ENCODE data around the gene USP6.
"Not testable (repeated sequence)": the region's sequence is repeated elsewhere in the genome, so short reads cannot be mapped to it uniquely, and the experiment has no call there.

Gene USP6

DNA sequence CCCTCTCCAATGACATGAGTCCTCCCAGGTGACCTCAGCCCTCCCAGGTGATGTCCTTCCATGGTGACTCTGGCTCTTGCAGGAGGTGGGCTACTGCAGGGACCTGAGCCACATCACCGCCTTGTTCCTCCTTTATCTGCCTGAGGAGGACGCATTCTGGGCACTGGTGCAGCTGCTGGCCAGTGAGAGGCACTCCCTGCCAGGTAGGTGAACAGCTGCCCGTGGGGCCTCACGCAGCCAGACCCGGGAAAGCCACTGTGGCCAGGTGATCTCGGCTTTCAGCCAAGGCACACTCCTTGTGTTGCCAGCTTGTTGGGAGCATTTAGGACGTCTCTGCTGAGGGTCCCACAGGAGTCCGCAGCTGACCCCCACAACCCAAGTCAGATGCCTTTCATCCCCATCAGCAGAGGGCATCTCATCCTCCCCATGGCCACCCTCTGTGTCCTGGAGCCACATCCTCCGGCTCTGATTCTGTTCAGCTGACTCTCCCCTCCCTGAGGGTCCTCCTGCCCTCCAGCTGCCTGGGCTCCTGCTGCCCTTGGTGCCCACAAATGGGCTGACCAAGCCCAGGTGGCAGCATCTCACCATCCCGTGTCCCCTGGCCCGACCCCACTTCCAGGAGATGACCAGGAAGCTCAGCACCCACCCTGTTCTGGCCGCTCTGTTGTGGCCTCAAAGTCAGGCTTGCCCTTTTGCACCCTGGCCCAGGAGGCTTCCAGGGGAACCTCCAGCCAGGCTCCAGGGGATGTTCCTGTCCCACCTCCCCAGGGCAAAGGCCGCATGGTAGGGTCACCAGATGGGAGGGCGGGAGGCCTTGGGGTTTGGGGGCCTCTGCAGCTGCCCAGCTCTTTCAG is 20.1 kb downstream of the USP6 start:
- DNase-seq (ENCODE audit: low read depth in 3 of 3) = no peak

- DNase-seq (ENCODE audit: low read depth in 3 of 3) = not testable (repeated sequence)
Observed at GRCh38 chr17:5136580-5137412, 21.0 kb downstream of the USP6 start.

GRCh38 chr17:5137511-5138197 is 21.8 kb downstream of the USP6 start:
- DNase-seq (ENCODE audit: low read depth in 3 of 3) = not testable (repeated sequence)

GRCh38 chr17:5138198-5138544 is 22.3 kb downstream of the USP6 start:
- DNase-seq (ENCODE audit: low read depth in 3 of 3) = not testable (repeated sequence)

GRCh38 chr17:5138616-5139457 is 23.0 kb downstream of the USP6 start:
- DNase-seq (ENCODE audit: low read depth in 3 of 3) = no peak

GRCh38 chr17:5139458-5139732 is 23.6 kb downstream of the USP6 start:
- DNase-seq (ENCODE audit: low read depth in 3 of 3) = no peak

DNA sequence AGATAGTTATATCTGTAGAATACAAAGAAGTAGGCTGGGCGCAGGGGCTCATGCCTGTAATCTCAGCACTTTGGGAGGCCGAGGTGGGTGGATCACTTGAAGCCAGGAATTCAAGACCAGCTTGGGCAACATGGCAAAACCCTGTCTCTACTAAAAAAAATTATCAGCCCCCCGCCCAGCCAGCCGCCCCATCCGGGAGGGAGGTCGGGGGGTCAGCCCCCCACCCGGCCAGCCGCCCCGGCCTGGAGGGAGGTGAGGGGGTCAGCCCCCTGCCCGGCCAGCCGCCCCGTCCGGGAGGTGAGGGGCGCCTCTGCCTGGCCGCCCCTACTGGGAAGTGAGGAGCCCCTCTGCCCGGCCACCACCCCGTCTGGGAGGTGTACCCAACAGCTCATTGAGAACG is 27.0 kb downstream of the USP6 start:
- DNase-seq (ENCODE audit: low read depth in 3 of 3) = not testable (repeated sequence)

DNA sequence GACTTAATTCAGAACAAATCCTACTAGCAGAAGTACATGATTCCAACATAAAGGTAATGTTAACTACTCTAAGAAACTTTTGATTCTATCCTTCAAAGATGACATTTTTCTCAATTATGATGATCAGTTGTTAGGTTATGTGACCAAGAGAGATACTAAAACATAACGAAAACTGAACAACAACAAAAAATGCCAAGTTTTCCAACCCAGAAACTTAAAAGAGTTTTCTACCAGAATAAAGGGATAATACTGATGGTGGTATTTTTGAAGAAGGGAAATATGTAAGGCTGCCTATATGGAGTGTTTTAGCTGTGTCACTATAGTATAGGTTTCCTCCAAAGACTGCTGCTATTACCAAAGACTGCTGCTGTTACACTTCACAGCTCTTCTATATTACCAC is 30.3 kb downstream of the USP6 start:
- not testable (repeated sequence) for DNase-seq (ENCODE audit: low read depth in 3 of 3)

- DNase-seq (ENCODE audit: low read depth in 3 of 3) = not testable (repeated sequence)
Observed at GRCh38 chr17:5160702-5161101, 44.9 kb downstream of the USP6 start.

- not testable (repeated sequence) for DNase-seq (ENCODE audit: low read depth in 3 of 3)
Observed at GRCh38 chr17:5161793-5162192, 46.0 kb downstream of the USP6 start.

DNA sequence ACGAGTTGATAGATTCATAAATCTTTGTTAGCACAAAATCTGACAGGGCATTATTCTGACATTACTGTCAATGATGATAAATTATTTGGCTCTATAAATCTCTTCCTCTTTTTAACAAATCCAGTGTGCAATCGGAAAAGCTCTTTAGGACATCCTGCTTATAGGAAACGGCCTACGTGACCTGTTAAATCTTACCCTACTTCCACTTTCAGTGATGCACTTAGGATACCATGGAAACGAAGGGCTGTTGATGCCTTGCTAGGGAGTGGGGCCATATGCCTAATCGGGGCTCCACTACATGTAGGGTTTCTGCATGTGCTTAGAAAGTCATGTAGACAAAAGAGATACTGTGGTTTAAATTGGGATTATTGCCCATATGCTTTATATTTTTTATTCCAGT is 48.6 kb downstream of the USP6 start:
- DNase-seq (ENCODE audit: low read depth in 3 of 3) = no peak

DNA sequence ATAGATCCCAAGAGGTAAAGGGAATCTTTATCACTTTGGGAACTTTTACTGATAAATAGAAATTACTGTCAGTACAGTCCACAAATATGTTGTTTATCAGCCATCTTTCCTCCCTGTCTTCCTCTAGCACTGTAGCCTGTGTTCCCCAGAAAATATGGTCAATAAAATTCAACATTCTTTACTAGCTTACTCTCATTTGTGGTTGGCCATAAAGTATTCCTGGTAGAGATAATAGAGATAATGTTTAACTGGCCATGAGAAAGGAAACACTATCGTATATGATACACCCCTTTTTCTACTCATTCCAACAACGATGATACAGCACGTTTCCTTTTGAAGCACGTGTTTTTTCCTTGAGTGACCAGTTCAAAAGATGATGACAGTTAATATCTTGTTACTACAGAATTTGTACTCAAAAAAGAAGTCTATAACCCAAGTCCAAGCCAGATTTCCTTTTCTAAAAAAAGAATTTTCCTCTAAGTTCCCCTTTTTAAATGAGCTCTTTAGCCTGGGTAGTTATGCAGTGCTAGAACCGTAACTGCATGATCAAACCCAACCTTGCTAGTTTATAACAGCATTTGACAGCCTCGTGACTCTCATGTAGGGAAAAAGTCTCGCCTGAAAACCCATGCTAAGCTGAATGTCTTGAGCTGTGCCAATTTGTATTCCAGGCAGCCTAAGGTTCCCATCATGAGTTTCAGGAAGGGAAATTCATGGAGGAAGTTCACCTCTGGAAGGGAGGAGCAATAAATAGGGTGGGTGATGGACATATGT is 50.1 kb downstream of the USP6 start:
- DNase-seq (ENCODE audit: low read depth in 3 of 3) = not testable (repeated sequence)

GRCh38 chr17:5175027-5175426 is 59.2 kb downstream of the USP6 start:
- not testable (repeated sequence) for DNase-seq (ENCODE audit: low read depth in 3 of 3)

GRCh38 chr17:5179003-5179402 is 63.2 kb downstream of the USP6 start:
- DNase-seq (ENCODE audit: low read depth in 3 of 3) = no peak

- DNase-seq (ENCODE audit: low read depth in 3 of 3) = no peak
Observed at GRCh38 chr17:5181509-5182305, 65.9 kb downstream of the USP6 start.

DNA sequence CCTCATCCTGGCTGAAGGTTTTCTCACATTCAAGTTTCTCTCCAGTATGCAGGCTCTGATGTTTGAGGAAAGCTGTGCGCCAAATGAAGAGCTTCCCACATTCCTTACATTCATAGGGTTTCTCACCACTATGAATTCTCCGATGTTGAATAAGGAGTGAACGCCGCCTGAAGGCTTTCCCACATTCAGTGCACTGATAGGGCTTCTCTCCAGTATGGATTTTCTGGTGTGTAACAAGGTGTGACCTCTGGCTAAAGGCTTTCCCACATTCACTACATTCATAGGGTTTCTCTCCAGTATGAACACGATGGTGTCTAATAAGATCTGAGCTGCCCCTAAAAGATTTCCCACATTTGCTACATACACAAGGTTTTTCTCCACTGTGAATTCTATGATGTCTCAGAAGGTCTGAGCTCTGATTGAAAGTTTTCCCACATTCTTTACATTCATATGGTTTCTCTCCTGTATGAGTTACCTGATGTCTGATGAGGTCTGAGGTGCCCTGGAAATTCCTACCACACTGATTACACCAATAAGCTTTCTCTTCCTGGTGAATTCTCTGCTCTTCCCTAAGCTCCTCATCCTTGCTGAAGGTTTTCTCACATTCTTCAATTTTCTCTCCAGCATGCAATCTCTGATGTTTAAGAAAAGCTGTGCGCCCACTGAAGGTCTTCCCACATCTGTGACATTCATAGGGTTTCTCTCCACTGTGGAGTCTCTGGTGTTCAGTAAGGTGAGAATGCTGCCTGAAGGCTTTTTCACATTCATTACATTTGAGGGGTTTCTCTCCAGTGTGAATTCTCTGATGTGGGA is 67.0 kb downstream of the USP6 start:
- DNase-seq (ENCODE audit: low read depth in 3 of 3) = no peak

DNA sequence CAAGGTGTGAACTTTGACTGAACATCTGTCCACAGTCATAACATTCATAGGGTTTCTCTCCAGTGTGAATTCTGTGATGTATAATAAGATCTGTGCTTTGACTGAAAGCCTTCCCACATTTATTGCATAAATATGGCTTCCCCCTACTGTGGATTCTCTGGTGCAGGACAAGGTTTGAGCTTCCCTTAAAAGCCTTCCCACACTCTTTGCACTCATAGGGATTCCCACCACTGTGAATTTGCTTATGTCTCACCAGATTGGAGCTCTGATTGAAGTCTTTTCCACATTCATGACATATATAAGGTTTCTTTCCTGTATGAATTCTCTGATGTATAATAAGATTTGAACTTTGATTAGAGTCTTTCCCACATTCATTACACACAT is 67.6 kb downstream of the USP6 start:
- no peak for DNase-seq (ENCODE audit: low read depth in 3 of 3)

- no peak for DNase-seq (ENCODE audit: low read depth in 3 of 3)
Observed at GRCh38 chr17:5184288-5184687, 68.5 kb downstream of the USP6 start.
